Stimulated activated CD4-positive, alpha-beta T cell treated with anti-CD3 and anti-CD28 coated beads, Interleukin-1b, Interleukin-23, amount 100 ng/mL, for 24 hours (primary cell): ENCODE results near the gene KLF2.
"Not testable (repeated sequence)": the region's sequence is repeated elsewhere in the genome, so short reads cannot be mapped to it uniquely, and the experiment has no call there.

Experiments
- DNase-seq, 4 experiments: peaks; one replicate each; pipeline ENCODE4 v3.0.0-alpha.2; 2020; ENCODE audit warnings: low read depth in 4 of 4, low spot score in 1 of 4

The KLF2 gene

GRCh38 chr19:16324384-16325160 is at the start of gene KLF2:
TSS of gene KLF2 (plus strand) at chr19:16324826. CDS start at chr19:16324924, 98 bp downstream.
- peak; percentile 61 to 69 (median 64) for DNase-seq

- DNase-seq, result no peak
These were observed 44.3 kb upstream of the KLF2 start for GRCh38 chr19:16280306-16280705.

GRCh38 chr19:16281743-16282142 is 42.9 kb upstream of the KLF2 start:
- DNase-seq, result no peak

- peak; percentile 49 to 77 (median 60) for DNase-seq
These were observed 41.2 kb upstream of the KLF2 start for GRCh38 chr19:16283210-16284061.

- no peak for DNase-seq
These were observed 40.1 kb upstream of the KLF2 start for GRCh38 chr19:16284505-16284904.

GRCh38 chr19:16285079-16285478 is 39.5 kb upstream of the KLF2 start:
- DNase-seq, result not testable (repeated sequence)

GRCh38 chr19:16285769-16286498 is 38.7 kb upstream of the KLF2 start:
- DNase-seq, result no peak

- DNase-seq, result no peak
These were observed 36.1 kb upstream of the KLF2 start for GRCh38 chr19:16288544-16288943.

GRCh38 chr19:16289594-16289993 is 35.0 kb upstream of the KLF2 start:
- no peak for DNase-seq

- no peak for DNase-seq
These were observed 33.9 kb upstream of the KLF2 start for GRCh38 chr19:16290692-16291091.

- no peak for DNase-seq
These were observed 31.2 kb upstream of the KLF2 start for GRCh38 chr19:16293118-16294091.

GRCh38 chr19:16295057-16295456 is 29.6 kb upstream of the KLF2 start:
- DNase-seq, result no peak

- no peak for DNase-seq
These were observed 27.9 kb upstream of the KLF2 start for GRCh38 chr19:16296713-16297112.

- no peak for DNase-seq
These were observed 26.9 kb upstream of the KLF2 start for GRCh38 chr19:16297575-16298178.

GRCh38 chr19:16298334-16298733 is 26.3 kb upstream of the KLF2 start:
- no peak for DNase-seq

- no peak for DNase-seq
These were observed 22.5 kb upstream of the KLF2 start for GRCh38 chr19:16301999-16302694.

GRCh38 chr19:16303755-16304154 is 20.9 kb upstream of the KLF2 start:
- DNase-seq, result no peak

GRCh38 chr19:16304511-16304910 is 20.1 kb upstream of the KLF2 start:
- DNase-seq, result not testable (repeated sequence)

GRCh38 chr19:16305060-16305459 is 19.6 kb upstream of the KLF2 start:
- DNase-seq, result not testable (repeated sequence)
